HG02840 (cell line): ENCODE data around the gene GLT1D1.

Experiments used
- ATAC-seq: cut with Tn5 transposase; IDR thresholded peaks from one replicate; pipeline ENCODE4 v1.9.1; 2021; ENCODE audit warnings: mild to moderate bottlenecking, moderate library complexity, moderate number of reproducible peaks; ENCODE audit not compliant: unreplicated experiment, low FRiP score

GLT1D1 gene

DNA sequence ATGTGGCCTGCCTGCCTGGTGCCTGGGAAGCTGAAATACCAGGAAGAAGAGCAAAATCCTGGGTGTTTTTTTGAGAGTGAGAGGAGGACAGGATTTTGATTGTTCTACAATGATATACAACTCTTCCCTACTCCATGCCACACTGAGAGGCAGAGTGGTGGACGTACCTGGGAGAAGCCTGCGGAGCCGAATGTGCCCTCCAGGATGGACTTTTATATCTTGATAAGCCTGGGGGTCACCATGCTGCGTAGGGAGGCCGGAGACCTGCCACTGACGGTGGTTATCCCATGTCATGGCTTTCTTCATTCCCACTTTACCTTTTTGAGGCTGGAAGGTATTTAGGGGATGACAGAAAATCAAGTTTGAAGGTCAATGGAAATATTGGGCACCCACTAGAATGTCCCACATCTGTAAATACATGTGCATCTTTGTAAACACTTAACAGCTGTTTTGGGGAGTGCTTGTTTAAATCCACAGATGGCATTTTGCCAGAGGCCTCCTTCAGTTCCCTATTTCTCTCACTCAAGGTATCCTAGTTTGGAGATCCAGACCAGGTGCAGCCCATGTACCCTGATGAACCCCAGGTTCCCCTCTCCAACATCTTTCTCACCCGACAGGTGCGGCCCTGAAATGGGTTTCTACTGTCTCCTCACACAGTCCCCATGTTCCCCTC lies 1.1 kb upstream of the GLT1D1 start:
- ATAC-seq, result no peak

DNA sequence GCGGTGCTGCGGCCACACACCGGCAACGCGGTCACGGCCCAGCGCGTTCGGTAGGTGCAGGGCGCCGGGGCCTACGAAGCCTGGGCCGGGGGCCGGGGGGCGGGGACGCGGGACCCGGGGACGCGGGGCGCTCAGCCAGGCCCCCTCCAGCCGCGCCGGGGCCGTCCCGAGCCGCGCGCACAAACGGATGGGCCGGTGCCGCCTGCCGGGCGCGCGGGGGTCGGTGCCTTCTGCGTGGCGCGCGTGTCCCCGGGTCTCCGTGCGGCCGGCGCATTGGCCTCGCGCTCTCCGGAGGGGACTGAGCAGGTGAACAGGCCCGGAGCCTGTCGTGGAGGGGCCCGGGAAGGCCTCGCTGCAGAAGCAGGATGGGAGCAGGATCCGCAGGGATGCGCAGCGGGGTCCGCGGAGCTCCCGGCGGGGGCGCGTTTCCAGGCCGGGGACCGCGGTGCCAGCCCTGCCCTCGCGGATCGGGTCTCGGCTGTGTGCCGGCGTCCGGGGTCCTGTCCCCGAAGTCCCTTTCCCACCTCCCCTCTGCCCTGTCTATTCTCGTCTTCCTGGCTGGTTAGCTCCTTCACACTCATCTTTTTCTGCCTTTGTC lies 421 bp downstream of the GLT1D1 start:
- no peak for ATAC-seq

DNA sequence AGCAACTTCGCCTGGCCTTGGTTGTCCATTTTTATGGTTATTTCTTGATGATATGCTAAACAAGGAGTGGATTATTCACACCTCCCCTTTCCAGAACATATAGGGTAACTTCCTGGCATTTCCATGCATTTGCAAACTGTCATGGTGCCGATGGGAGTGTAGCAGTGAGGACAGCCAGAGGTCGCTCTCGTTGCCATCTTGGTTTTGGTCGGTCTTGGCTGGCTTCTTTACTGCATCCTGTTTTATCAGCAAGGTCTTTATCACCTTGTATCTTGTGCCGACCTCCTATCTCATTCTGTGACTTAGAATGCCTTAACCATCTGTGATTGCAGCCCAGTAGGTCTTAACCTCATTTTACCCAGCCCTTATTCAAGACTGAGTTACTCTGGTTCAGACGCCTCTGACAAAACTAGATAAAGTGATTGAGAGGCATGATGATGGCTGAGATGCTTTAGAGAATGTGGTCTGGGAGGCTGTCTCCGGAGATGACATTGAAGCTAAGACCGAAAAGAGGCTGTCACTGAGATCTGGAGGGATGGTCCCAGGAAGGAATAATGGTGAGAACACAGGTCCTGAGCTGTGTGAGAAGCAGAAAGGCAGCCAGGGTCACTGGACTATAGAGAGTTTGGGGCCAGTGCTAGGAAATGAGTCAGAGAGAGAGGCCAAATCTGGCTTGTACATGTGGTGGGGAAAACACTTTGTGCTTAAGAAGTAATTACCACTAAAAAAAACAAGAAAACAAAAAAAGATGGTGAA lies 2.9 kb downstream of the GLT1D1 start:
- ATAC-seq, result no peak

DNA sequence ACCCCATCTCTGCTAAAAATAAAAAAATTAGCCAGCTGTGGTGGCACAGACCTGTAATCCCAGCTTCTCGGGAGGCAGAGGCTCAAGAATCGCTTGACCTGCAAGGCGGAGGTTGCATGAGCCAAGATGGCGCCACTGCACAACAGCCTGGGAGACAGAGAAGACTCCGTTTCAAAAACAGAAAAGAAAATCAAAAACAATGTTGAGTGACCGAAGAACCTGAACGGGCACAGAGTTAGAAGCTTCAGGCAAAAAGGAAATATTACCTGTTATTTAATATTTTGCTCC lies 3.5 kb downstream of the GLT1D1 start:
- no peak for ATAC-seq

DNA sequence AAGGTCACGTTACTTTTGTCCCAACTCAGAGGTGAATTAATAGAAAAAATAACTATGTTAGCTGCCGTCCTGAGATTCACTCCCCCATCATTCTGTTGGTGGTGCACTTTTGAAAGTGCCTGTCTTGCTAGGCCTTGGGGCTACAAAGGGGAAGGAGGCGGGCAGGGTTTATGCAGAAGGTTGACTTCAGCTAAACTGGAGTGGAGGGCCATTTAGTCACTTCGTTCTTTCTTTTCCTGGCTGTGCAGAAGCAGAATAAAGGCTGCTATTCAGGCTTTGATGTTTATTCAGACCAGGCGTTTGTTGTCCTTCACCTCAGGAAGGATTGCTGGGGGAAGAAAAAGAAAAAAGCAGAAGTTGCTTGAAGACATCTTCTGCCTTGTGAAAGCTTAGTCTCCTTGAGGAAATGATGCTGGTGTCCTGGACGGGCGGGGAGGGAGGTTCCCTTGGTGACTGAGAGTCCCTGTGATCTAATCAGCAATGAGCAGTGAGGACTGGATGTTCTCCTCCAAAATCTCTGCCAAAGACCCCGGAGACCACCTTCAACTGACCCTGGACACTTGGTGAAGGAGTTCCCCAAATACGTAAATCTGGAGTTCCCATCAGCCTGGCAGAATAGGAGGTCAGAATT lies 4.0 kb downstream of the GLT1D1 start:
- ATAC-seq, result no peak

DNA sequence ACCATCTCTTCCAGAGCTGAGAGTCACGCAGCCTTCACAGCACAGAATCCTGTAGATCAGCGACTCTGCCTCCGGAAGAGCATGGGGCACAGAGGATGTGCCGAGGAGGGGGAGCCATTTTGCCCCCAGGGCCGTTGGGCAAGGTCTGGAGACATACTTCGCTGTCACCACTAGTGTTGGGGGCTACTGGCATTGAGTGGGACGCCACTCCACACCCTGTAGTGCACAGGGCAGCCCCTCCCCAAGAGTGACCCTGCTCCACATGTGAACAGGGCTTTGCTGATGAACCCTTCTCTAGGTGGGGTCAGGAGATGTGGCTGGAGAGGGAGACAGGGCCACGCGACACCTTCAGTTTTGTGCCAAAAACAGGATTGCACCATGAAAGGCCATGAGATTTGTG lies 6.0 kb downstream of the GLT1D1 start:
- no peak for ATAC-seq

DNA sequence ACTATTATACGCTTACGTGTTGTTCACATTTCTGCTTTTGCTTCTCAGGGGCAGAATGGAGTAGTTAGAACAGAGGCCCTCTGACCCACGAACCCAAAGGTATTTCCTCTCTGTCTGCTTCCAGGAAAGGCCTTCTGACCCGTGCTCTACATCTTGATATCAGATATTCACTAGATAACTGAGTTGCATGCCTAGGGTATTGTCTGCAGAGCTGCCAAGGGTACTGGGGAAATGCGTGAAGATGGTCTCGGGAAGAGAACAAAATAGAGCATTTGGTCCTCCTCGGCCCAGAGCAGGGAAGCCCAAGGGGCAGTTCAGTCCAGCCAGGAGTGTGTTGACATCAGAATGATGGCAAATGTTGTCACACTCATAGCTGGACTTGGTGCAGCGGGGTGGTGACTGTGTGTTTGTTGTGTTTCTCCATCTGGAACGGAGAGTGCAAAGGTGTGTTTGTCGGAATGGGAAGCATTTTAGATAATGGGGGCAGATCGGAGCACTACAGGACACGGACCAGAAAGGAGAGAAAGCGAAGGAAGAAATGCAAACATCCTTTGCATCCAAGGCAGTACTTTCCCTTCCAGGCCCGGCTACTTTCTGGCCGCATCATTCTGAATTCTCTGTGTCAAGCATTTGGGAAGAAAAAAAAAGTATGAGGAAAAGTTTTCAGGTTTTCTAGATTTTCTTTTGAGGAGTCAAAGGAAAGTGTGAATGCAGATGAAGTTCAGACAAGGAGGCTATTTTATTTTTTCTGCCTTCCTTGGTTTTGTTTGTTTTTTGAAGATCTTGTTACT lies 8.1 kb downstream of the GLT1D1 start:
- no peak for ATAC-seq

DNA sequence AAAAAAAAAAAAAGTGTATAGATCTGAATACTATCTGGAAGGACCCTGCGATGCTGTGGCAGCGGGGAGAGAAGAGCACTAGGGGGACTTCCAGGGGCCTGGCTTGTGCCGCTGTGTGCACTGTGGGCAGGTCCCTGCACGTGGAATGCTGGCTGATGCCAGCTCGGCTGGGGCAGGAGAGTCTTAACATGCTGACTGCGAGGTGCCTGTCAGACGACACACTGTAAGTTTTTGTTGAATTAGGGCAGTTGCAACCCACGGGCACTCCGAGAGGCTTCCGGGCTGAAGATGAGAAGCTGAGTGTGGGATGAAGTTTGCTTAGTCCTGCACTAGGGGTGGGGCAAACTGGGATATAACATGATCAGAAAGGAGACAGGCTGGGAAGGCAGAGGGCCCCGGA lies 10.7 kb downstream of the GLT1D1 start:
- no peak for ATAC-seq

DNA sequence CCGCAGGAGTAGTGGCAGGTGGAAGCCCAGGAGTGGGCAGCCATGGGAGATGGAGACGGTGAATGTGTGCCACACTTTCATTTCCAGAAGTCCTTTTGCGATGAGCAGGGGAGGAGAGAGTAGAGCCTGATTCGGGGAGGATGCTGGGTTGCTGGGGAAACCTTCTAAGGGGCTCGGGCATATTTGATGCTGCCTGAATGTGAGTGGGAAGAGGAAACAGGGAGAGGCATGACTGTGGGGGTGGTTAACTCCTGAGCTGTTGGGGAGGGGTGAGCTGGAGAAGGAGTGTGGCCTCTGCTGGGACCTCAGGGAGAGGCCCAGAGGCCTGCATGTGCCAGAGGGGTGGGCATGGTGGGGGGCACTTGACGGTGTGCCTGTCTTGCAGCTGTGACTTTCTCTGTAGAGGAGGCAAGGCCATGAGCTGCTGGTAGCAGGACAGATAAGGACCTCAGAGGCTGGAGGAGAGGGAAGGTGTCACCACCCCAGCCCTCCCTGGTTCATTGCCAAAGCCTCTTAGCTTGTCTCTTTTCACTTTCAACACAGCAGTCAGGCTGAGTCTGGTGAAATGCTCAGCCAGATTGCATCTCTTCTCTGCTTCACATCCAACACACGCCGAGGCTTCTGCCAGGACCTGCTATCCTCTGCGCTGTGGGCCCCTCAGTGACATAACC lies 11.4 kb downstream of the GLT1D1 start:
- no peak for ATAC-seq

DNA sequence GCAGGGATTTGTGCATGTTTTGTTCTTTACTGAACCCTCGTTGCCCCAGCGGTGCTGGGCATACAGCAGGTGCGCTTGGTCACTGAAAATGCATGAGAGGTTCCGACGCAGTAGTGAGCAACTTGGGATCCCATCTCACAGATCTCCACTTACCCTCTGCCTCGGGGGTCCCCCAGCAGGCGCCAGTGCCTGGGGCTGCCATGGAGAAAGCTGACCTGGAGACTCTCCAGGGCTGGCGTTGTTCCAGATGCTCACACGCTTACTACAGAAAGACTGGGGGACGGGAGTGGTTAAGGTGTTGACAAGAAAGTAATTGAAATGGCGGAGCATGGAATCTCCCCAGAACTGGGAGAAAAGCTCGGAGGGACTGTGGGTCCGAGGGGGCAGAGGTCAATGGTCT lies 14.2 kb downstream of the GLT1D1 start:
- no peak for ATAC-seq

DNA sequence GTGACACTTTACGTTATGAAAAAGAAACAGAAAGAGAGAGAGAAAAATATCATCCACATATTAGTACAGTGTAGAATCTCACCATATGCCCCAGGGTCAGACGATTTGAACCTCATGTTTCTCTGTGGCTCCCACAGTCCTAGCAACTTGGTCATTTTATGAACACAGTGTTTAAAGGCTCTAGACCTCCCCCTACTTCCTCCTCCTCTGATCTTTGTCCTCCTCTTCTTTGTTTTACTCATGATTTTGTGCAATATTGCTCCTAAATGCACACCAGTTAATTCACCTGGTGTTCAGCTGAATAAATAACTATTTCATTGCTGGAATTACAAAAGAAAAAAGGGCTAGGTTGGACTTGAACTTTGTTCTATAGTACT lies 18.2 kb downstream of the GLT1D1 start:
- ATAC-seq, result no peak

DNA sequence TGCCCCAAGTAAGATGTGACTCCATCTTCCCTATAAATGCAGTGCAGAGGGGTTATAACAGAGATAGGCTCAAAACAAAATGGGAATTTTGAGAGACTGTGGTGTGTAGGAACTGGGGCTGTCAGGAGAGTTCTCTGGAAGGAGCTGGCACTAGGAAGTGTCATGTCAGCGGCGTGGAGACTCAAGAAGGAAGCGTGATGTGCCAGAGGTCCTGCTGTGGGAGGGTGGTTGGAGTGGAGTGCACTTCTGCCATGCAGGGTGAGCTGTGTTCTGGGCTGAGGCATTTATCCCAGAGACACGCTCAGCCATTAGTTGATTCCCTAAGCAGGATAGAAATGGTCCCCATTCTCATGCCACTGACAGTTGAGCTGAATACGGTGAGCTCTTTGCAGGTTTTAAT lies 19.0 kb downstream of the GLT1D1 start:
- no peak for ATAC-seq

DNA sequence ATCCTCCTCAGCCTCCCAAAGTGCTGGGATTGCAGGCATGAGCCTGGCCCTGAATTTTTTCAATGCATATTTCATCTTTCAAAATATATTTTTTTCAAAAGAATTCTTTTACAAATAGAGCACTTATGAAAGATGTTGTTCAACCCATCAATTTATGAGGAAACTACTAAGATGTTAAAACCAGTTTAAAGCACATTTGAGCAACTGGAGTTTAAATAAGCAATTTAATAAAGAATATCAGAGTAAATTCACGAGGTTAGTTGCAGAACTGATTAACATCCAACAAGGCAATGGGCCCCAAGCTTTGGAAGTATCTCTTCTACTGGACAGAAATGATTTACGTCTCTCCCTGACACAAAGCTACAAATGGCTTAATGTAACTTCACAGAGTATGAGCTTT lies 23.3 kb downstream of the GLT1D1 start:
- ATAC-seq, result no peak

DNA sequence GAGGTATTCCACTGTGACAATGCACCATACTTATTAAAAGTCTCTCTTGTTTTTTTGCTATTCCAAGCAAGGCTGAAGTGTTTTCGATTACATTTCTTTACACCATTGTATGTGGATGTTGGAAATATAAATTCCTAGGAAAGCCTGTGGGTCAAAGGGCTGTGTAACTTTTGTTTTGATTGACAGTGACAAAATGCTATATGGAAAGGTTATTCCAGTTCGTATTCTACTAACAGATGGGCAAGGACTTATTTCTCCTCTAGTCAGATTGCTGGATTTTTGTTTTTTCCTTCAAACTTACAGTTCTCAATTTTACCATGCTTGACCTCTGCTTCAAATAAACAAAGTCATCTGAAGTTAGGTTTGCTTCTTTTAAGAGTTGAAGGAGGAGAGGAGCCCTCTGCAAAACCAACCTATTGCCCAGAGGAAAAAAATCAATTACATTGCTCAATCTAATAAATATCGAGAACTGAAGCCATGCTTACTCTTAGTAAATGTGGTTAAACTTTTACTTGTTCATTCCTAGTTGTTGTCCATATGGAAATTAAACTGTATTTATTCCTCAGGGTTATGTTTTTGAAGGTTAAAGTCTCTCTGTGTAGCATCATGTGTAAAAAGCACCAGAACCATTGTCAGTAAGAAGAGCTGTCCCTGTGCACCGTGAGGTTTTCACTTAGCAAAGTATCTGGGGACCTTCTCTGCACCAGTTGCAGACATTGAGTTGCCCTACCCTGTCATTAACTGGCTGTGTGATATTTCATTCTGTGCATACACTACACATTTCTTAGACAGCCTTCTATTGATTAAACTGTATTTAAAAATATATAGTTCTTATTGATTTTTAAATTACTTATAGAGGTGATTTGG lies 26.9 kb downstream of the GLT1D1 start:
- no peak for ATAC-seq

DNA sequence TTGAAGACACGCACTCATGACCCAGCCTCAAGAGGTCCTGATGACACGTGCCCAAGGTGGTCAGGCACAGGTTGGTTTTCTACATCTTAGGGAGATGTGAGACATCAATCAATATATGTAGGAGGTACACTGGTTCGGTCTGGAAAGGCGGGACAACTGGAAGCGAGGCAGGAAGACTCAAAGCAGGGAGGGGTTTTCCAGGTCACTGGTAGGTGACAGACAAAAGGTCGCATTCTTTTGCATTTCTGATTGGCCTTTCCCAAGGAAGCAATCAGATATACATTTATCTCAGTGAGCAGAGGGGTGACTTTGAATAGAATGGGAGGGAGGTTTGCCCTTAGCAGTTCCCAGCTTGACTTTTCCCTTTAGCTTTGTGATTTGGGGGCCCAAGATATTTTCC lies 38.6 kb downstream of the GLT1D1 start:
- no peak for ATAC-seq

DNA sequence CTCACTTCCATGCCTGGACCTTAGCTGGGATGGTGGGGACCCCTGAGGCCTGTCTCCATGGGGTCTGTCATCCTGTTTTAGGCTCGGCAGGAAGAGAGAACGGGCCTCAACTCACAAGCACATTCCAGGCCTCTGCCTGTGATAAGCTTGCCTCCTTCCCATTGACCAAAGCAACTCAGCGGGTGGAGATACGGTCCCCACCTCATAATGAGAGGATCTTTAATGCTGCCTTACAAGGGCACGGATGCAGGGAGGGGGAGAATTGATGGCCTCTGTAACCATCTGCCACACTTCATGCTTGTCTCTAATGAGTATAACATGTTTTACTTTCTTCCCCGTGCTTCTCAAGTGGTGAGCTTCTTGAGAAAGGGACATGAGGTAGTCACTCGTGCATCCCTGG lies 50.0 kb downstream of the GLT1D1 start:
- no peak for ATAC-seq

DNA sequence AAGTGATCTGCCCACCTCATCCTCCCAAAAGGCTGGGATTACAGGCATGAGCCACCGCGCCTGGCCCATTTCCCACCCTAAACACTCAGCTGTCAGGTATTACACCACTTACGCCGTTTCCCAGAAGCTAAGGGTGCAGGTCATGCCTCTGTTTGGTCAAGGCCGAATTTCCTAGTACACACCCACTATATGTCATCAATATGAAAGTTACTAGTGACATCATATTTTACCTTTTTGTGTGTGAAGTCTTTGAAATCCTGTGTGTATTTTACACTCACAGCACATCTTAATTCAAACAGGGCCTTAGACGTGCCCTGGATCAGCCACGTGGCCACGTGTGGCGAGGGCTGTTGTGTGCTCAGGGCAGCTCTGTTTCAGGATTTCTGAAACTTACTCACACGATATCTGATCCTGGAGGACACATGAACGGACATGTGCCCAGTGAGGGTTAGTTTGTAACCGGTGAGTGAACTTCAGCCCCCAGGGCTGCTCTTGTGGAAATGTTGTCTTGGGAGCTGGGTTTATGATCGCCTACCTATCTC lies 51.8 kb downstream of the GLT1D1 start:
- no peak for ATAC-seq

DNA sequence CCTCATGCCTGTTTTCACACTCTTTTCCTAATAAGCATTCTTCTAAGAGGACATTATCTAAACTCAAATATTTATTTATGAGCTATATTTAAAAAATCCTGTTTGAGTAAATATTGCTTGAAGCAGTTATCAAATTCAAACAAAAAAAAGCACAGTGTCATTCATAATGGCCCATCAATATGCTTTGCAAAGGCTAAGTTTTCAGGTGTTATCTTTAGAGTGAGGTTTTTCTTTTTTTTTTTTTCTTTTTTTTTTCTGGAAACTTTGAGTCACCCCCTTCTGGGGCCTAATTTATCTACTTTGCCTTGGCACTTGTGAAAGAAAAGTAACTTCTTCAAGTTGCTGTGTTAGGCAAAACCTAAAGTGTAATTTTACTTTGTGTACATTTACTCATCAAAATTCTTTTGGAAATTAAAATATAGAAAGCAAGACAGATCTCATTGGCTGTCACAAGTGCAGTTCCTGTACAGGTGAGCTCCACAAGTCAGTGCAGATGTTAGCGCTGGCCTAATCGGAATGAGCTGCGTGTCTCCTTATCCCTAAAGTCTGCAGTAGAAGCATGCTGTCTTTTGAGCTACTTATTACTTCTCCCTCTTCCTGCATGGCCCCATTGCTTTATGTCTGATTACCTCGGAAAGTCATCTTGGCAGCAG lies 53.3 kb downstream of the GLT1D1 start:
- ATAC-seq, result no peak

DNA sequence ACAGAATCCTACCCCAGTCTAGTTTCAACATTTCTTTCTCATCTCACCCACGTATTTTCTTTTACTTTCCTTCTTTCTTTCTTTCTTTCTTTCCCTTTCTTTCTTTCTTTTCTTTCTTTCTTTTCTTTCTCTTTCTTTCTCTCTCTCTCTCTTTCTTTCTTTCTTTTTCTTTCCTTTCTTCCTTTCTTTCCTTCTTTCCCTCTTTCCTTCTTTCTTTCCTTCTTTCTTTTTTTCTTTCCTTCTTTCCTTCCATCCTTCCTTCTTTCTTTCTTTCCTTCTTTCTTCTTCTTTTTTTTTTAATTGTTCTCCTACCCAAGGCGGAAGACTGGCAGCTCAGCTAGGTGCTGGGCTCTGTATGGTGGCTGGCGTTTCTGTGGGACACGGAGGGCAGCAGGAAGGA lies 55.0 kb downstream of the GLT1D1 start:
- no peak for ATAC-seq
